ENCODE measurements around the gene CDH2.
"Not testable (repeated sequence)": the region's sequence is repeated elsewhere in the genome, so short reads cannot be mapped to it uniquely, and the experiment has no call there.

The CDH2 gene

DNA sequence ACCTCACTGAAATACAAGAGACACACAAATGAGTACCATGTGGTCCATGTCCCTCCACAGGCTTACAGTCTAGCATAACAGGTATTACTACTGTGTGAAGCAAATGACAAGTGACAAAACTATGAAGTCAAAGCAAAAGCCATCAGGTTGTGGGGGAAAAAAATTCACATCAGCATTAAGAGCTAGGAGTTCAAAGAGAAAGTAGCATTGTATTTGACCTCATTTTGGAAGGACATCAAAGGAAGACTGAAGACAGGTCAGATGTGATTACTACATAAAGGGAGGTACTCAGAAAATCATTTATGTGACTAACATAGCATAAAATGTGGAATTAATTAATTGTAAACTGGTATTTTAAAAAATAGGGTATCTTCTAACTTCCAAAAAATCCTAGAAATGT is 224.2 kb downstream of the CDH2 start:
- DNase-seq, result no peak
- intact Hi-C loops (cut with DNase I), result no loop called here

DNA sequence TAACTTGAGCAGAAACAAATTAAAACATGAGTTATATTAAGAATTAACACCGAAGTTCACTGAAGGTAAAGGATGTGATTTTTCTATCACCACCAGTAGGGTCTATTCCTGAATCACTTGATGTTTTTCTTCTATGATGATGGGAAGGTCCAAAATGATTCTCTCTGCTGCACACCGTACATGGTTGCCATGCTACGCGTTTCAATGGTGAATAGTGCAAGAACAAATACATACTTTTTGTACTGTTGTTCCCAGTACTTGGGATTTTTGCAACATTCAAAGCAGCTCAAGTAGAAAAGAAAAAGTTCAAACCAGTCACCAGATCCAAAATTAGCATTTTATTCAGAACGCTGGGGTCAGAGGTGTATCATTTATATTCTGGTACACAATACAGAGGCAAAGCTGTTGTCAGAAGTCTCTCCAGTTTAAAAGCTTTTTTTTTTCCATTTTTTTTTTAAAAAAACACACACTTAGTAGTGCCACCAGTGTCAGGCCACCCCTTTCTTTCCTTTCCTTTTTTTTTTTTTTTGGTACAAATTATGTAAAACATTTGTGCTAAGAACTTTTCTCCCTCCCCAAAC is 226.2 kb downstream of the CDH2 start:
- intact Hi-C loops (cut with DNase I), result no loop called here
- DNase-seq, result no peak

DNA sequence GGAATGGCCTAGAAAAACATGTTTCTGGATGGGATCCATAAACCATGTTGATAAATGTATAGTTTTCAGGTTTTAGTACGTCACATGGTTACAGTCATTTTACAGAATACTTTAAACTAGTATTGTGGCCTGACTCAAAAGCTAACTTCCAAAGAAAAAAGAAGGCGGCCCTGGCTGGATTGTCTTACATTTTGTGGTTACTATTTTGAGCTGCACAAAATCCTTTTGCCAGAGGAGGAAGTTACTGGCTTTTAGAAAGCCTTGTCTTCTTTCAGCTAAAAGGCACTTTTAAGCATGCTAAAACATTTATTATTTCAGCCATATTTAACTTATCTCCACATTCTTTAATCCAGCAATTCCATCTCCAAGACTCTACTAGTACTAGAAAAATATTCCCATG is 227.9 kb downstream of the CDH2 start:
- no peak for DNase-seq
- intact Hi-C loops (cut with DNase I), result no loop called here

DNA sequence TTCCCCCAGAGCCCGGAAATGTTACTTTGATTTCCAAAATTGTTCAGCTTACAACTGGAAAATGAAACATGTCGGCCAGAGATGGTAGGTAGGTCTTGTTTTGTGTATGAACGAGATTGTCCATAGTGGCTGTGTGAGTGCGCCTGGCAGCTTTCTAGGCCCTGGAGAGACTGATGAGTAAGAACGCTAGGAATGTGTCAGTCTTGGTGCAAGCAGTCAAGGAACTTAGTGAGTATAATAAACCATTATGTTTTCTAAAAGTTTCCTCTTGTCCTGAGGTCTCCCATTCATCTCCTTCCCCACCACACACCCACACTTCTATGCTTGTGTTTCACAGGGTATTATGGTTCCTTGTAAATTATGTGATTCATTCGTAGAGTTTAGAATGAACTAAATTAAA is 234.2 kb downstream of the CDH2 start:
- intact Hi-C loops (cut with DNase I), result no loop called here
- no peak for DNase-seq

DNA sequence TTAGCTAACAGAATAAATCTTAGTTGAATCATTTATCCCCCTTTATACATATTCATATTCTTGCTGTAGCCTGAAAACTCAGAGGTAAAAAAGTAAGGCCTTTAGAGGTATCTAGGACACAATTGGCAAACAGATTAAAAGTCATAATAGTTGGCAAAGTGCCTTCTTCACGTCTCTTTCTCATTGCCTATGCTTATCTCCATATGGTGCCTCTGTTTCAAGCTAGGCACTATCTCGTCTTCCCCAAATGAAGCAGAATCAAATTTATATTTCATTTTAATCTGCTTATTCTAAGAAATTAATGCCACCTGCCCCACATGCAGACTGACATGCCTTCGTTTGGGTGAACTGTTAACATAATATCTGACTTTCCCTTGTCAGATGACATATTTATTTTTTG is 245.4 kb downstream of the CDH2 start:
- intact Hi-C loops (cut with DNase I), result no loop called here
- no peak for DNase-seq

DNA sequence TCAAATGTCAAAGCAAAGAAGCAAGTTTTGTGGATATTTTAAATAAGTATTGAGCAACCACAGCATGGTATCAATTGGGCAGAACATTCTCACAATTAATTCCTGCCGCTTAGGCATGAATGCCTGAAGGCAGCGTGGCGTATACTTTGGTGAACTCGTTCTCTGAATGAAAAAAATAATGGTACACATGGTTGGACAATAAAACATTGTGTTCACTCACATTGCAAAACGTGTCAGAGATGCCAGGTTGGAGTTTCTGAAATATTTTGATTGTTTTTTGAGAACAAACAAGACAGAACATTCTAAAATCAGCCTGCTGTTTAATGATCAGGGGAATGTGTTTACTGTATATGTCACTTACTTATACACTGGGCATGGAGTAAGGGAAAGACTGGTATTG is 254.2 kb downstream of the CDH2 start:
- intact Hi-C loops (cut with DNase I), result no loop called here
- no peak for DNase-seq

- peak in 4 of 10 donors; percentile 8 to 77 (median 28) for DNase-seq
- intact Hi-C loops (cut with DNase I), result no loop called here
These were observed 254.8 kb downstream of the CDH2 start for GRCh38 chr18:27921904-27922751.

- intact Hi-C loops (cut with DNase I), result no loop called here
- DNase-seq, result peak in 1 of 10 donors; percentile 53
These were observed 255.5 kb downstream of the CDH2 start for GRCh38 chr18:27921392-27921791.

DNA sequence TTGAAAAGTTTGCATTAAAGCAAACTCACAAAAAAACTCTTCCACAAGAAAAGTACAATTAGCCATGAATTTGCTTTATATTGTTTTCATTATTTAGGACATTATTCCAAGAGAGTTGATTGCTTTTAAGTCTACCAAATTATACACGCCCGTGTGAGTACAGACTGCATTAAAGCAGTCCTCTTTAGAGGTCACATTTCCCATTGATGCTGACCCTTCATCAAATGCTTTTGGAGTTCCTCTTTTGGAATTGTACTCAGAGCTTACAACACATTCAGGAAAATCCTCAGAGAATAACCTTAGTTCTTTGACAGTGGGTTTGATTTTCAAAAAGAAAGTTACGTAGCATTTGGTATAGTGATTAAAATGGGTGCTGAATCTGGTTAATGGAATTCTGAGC is 256.1 kb downstream of the CDH2 start:
- intact Hi-C loops (cut with DNase I), result no loop called here
- DNase-seq, result no peak

GRCh38 chr18:27906189-27906588 is 270.7 kb downstream of the CDH2 start:
- DNase-seq, result peak in 2 of 10 donors; percentile 46 to 52
- intact Hi-C loops (cut with DNase I), result not testable (repeated sequence)

- intact Hi-C loops (cut with DNase I), result no loop called here
- no peak for DNase-seq
These were observed 273.0 kb downstream of the CDH2 start for GRCh38 chr18:27903906-27904305.

DNA sequence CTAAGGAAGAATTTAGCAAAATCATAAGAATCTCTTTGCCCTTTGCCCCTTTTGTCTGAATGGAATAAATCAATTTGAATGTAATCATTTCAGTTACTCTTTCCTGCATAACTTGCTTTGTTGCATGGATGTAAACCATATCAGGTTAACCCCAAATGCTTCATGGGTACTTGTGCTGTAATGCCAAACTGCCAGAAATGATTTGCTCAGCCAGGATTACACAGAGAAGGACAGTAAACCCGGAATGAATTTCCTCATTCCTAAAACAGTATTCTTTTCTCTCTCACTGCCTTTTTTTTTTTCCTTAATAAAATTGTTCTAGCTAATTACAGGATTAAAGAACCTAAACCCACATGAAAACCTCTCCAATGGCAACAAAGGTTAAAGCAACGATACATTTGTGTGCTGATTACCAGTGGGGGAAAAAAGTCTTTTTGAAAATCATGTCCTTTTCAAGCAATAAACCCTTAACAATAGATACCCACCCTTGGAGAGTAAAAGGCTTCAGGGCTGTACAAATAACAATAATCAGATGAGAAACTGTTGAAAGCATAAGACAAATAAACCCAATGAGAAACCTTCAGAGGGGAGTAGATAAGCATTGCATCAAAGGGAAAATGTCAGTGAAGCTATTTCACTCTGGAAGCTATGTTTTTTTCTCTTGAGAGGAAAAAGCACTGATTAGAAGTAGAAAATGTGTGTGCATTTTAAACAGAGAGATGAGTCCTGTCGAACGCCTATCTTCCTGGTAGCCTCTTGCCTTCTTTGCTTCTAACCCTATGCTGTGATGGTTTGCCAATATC is 275.3 kb downstream of the CDH2 start:
- DNase-seq, result no peak
- intact Hi-C loops (cut with DNase I), result no loop called here
